Esophagus squamous epithelium (tissue), 4 donors: ENCODE data around the gene COG5.

Source experiments
- CTCF ChIP-seq, 6 experiments: fragments of 450-650 bp in 4 of 6; fragments of 200-600 bp in 2 of 6; sonication (generic) in 2 of 6; IDR thresholded peaks; one replicate each; pipeline ENCODE4 v1.5.1; 2016 to 2019; ENCODE audit warnings: antibody characterized with exemption in 6 of 6, mild to moderate bottlenecking in 4 of 6, moderate library complexity in 4 of 6
- POLR2A ChIP-seq, 4 donors: fragments of 450-650 bp; IDR thresholded peaks; one replicate each; pipeline ENCODE4 v1.6.1; 2017; ENCODE audit warnings: antibody characterized with exemption in 4 of 4, mild to moderate bottlenecking in 4 of 4, moderate library complexity in 3 of 4

- TF ChIP-seq CTCF (IDR thresholded peaks at IDR 0.05) (no peak), POLR2A (IDR thresholded peaks at IDR 0.05) (no peak)
Observed at GRCh38 chr7:107442678-107443077, 121.0 kb downstream of the COG5 start.
